HCT116 (cell line): ENCODE data around the gene RYR2. TPM values are rescaled to one million over a fixed set of nuclear protein-coding genes. Genes with fewer than 3 reads are reported as not detected.

ENCODE experiments used
- ATAC-seq: fragments of 200-7000 bp; cut with Tn5 transposase; 2 replicates; pipeline ENCODE4 v1.9.1; 2020; ENCODE audit warnings: mild to moderate bottlenecking, moderate library complexity
- BruUV-seq: library from RNA; stranded (reverse); fragments of 400-500 nt; replicated peaks from 2 replicates; lab custom pipeline; 2021; lab: Mats Ljungman, UMichigan
- CTCF ChIA-PET: fragments of 300-600 bp; sonication (Branson Sonifier 250); formaldehyde crosslinking; loops from one replicate; lab custom pipeline; 2021; ENCODE audit warnings: antibody characterized with exemption; lab: Charles Lee
- POLR2A ChIA-PET: fragments of 300-600, 350-600 bp; sonication (Branson Sonifier 250); formaldehyde crosslinking; loops from one replicate; lab custom pipeline; 2021; ENCODE audit warnings: antibody characterized with exemption; lab: Charles Lee
- RAD21 ChIA-PET, 2 experiments: fragments of 300-600 bp; sonication (Branson Sonifier 250); formaldehyde crosslinking; loops; one replicate each; lab custom pipeline; 2023; ENCODE audit warnings: low total read pairs in 2 of 2; ENCODE audit not compliant: uncharacterized antibody in 2 of 2, unreplicated experiment in 2 of 2, low non-redundant PET in 1 of 2; lab: Charles Lee
- DNase-seq: peaks from one replicate; pipeline ENCODE4 v3.0.0-alpha.2; 2010; ENCODE audit warnings: low read depth, low spot score
- H2AFZ ChIP-seq: fragments of 200-600 bp; shearing (Covaris generic), sonication (generic); 2 replicates; pipeline ENCODE4 v1.6.1; 2017; ENCODE audit warnings: low read depth, mixed run types, mixed read lengths, antibody characterized with exemption, low read length; ENCODE audit not compliant: poor library complexity, severe bottlenecking
- H3K27ac ChIP-seq: 2 replicates; pipeline ENCODE4 v1.5.1; 2012; ENCODE audit warnings: low read depth, low read length
- H3K27me3 ChIP-seq: fragments of 200-600 bp; sonication (generic); 2 replicates; pipeline ENCODE4 v1.6.1; 2016; ENCODE audit warnings: mixed run types, low read length, mixed read lengths; ENCODE audit not compliant: insufficient read depth
- H3K36me3 ChIP-seq, 2 experiments: fragments of 200-500 bp in 1 of 2; fragments of 200-600 bp in 1 of 2; sonication (Bioruptor generic) in 1 of 2; sonication (generic) in 1 of 2; 2 replicates each; pipeline versions ENCODE4 v1.5.1 to v1.6.1; 2014 to 2016; ENCODE audit warnings: low read length in 2 of 2, inconsistent platforms in 1 of 2, mixed read lengths in 1 of 2, mixed run types in 1 of 2; ENCODE audit not compliant: insufficient read depth in 2 of 2, control insufficient read depth in 1 of 2
- H3K4me1 ChIP-seq, 2 experiments: fragments of 200-600 bp in 1 of 2; sonication (generic) in 1 of 2; 2 replicates each; pipeline versions ENCODE4 v1.5.1 to v1.6.1; 2012 to 2017; ENCODE audit warnings: low read length in 2 of 2, inconsistent platforms in 1 of 2, mild to moderate bottlenecking in 1 of 2, mixed read lengths in 1 of 2, mixed run types in 1 of 2, moderate library complexity in 1 of 2; ENCODE audit not compliant: insufficient read depth in 2 of 2, control insufficient read depth in 1 of 2
- H3K4me2 ChIP-seq: fragments of 200-600 bp; sonication (generic); 2 replicates; pipeline ENCODE4 v1.6.1; 2017; ENCODE audit warnings: mixed run types, low read length, mixed read lengths
- H3K4me3 ChIP-seq, 2 experiments: fragments of 200-600 bp in 1 of 2; sonication (generic) in 1 of 2; replicated peaks in 1 of 2; 2 replicates each; pipeline ENCODE4 v1.5.1; 2011 to 2016; ENCODE audit warnings: low read length in 2 of 2, control low read depth in 1 of 2, low read depth in 1 of 2, mild to moderate bottlenecking in 1 of 2, mixed read lengths in 1 of 2, mixed run types in 1 of 2
- H3K79me2 ChIP-seq: fragments of 200-600 bp; sonication (generic); 2 replicates; pipeline ENCODE4 v1.6.1; 2017; ENCODE audit warnings: mild to moderate bottlenecking, mixed run types, low read length, moderate library complexity, mixed read lengths; ENCODE audit not compliant: insufficient read depth
- H3K9ac ChIP-seq: fragments of 200-600 bp; sonication (generic); 2 replicates; pipeline ENCODE4 v1.6.1; 2016; ENCODE audit warnings: low read length, mixed read lengths
- H3K9me2 ChIP-seq: fragments of 200-600 bp; sonication (generic), shearing (Covaris generic); 2 replicates; pipeline ENCODE4 v1.6.1; 2017; ENCODE audit warnings: mixed run types, mild to moderate bottlenecking, moderate library complexity; ENCODE audit not compliant: insufficient read depth
- H3K9me3 ChIP-seq, 2 experiments: fragments of 200-500 bp in 1 of 2; fragments of 200-600 bp in 1 of 2; sonication (Bioruptor generic) in 1 of 2; sonication (generic) in 1 of 2; 2 replicates each; pipeline ENCODE4 v1.6.1; 2014 to 2017; ENCODE audit warnings: low read length in 2 of 2, mixed read lengths in 2 of 2, inconsistent platforms in 1 of 2, low read depth in 1 of 2, mild to moderate bottlenecking in 1 of 2, mixed run types in 1 of 2, moderate library complexity in 1 of 2; ENCODE audit not compliant: control insufficient read depth in 1 of 2, insufficient read depth in 1 of 2
- H4K20me1 ChIP-seq: fragments of 200-600 bp; sonication (generic), shearing (Covaris generic); 2 replicates; pipeline ENCODE4 v1.6.1; 2017; ENCODE audit warnings: mixed run types, mild to moderate bottlenecking, moderate library complexity; ENCODE audit not compliant: insufficient read depth
- CBX3 ChIP-seq: IDR thresholded peaks from 2 replicates; pipeline ENCODE4 v1.6.1; 2012; ENCODE audit warnings: low read depth
- CTCF ChIP-seq, 3 experiments: fragments of 200-600 bp in 1 of 3; sonication (generic) in 1 of 3; IDR thresholded peaks in 2 of 3; conservative IDR thresholded peaks in 1 of 3; 2 replicates each; pipeline ENCODE4 v1.5.1; 2012 to 2017; ENCODE audit warnings: low read depth in 2 of 3, low read length in 2 of 3, antibody characterized with exemption in 1 of 3, borderline replicate concordance in 1 of 3, control low read depth in 1 of 3, mild to moderate bottlenecking in 1 of 3, mixed read lengths in 1 of 3, mixed run types in 1 of 3, moderate library complexity in 1 of 3; ENCODE audit not compliant: insufficient read depth in 1 of 3
- EGR1 ChIP-seq: IDR thresholded peaks from 2 replicates; pipeline ENCODE4 v1.6.1; 2012; ENCODE audit warnings: low read depth
- ELF1 ChIP-seq: IDR thresholded peaks from 2 replicates; pipeline ENCODE4 v1.6.1; 2012; ENCODE audit warnings: low read depth, borderline replicate concordance
- EZH2 ChIP-seq: fragments of 200-600 bp; sonication (generic); IDR thresholded peaks from 2 replicates; pipeline ENCODE4 v1.6.1; 2017; ENCODE audit warnings: antibody characterized with exemption, mixed run types
- EZH2phosphoT487 ChIP-seq: fragments of 200-600 bp; IDR thresholded peaks from 2 replicates; pipeline ENCODE4 v1.6.1; 2018; ENCODE audit warnings: antibody characterized with exemption, borderline replicate concordance
- JUND ChIP-seq: IDR thresholded peaks from 2 replicates; pipeline ENCODE4 v1.6.1; 2012
- MAX ChIP-seq: IDR thresholded peaks from 2 replicates; pipeline ENCODE4 v1.6.1; 2012
- POLR2A ChIP-seq: IDR thresholded peaks from 2 replicates; pipeline ENCODE4 v1.7.0; 2011; ENCODE audit warnings: borderline replicate concordance; ENCODE audit not compliant: insufficient read depth, insufficient read length; ENCODE audit errors: extremely low read depth
- POLR2AphosphoS5 ChIP-seq: IDR thresholded peaks from 2 replicates; pipeline ENCODE4 v1.6.1; 2011; ENCODE audit warnings: mild to moderate bottlenecking, low read depth, low read length, moderate library complexity
- RAD21 ChIP-seq: IDR thresholded peaks from 2 replicates; pipeline ENCODE4 v1.6.1; 2012; ENCODE audit warnings: low read depth, mild to moderate bottlenecking
- SIN3A ChIP-seq: IDR thresholded peaks from 2 replicates; pipeline ENCODE4 v1.6.1; 2012; ENCODE audit warnings: low read depth
- SP1 ChIP-seq: IDR thresholded peaks from 2 replicates; pipeline ENCODE4 v1.6.1; 2012; ENCODE audit warnings: low read depth
- SRF ChIP-seq: IDR thresholded peaks from 2 replicates; pipeline ENCODE4 v1.6.1; 2012; ENCODE audit warnings: low read depth
- TCF7L2 ChIP-seq: IDR thresholded peaks from 2 replicates; pipeline ENCODE4 v1.7.0; 2011; ENCODE audit warnings: borderline replicate concordance, inconsistent platforms; ENCODE audit not compliant: insufficient read depth, insufficient read length; ENCODE audit errors: extremely low read depth
- YY1 ChIP-seq: IDR thresholded peaks from 2 replicates; pipeline ENCODE4 v1.6.1; 2011; ENCODE audit warnings: low read length, low read depth, moderate library complexity, mild to moderate bottlenecking; ENCODE audit not compliant: insufficient replicate concordance; ENCODE audit errors: extremely low read depth
- ZFX ChIP-seq: fragments of 450-650 bp; IDR thresholded peaks from 2 replicates; pipeline ENCODE4 v1.6.1; 2017
- ZNF274 ChIP-seq: fragments of 200-500 bp; sonication (Bioruptor generic); IDR thresholded peaks from 2 replicates; pipeline ENCODE4 v1.6.1; 2014; ENCODE audit warnings: mild to moderate bottlenecking, low read depth, low read length, inconsistent platforms
- intact Hi-C: fragments of 100-400 bp; cut with micrococcal nuclease; formaldehyde crosslinking; loops from 2 replicates; pipeline ENCODE4 v1.10.0; 2022
- total RNA-seq: library from RNA; stranded (reverse); gene quantifications from one replicate; pipeline ENCODE4 v1.2.1, GENCODE V29; 2021; ENCODE audit not compliant: unreplicated experiment
- TF ChIP-seq, protein P1 (sequence below): IDR thresholded peaks from 2 replicates; pipeline ENCODE4 v1.6.1; 2012; ENCODE audit warnings: low read depth
- TF ChIP-seq, protein P2 (sequence below): IDR thresholded peaks from 2 replicates; pipeline ENCODE4 v1.6.1; 2012

The RYR2 gene
- total RNA-seq, 1 experiment from 2014 or later = 0.02 TPM

- RAD21 ChIA-PET = no interaction called here
Observed at GRCh38 chr1:237638555-237638954, 596.6 kb downstream of the RYR2 start.

More at GRCh38 chr1:237638555-237638954, 596.6 kb downstream of the RYR2 start:
- CTCF ChIA-PET = no interaction called here
- H3K27me3 ChIP-seq = no peaks in the 10 kb centered on the region
- TF ChIP-seq EZH2phosphoT487 (no peak), ZFX (no peak), SIN3A (no peak), EGR1 (no peak), SRF (no peak), JUND (no peak), POLR2AphosphoS5 (no peak), MAX (no peak), CTCF (IDR thresholded peaks at IDR 0.05 in 2 of 3, conservative IDR thresholded peaks at IDR 0.05 in 1 of 3; ENCODE audit: borderline replicate concordance in 1 of 3, insufficient read depth in 1 of 3, low read depth in 2 of 3, low read length in 2 of 3) (no peak), ELF1 (no peak), ZNF274 (no peak), YY1 (no peak), RAD21 (no peak), CBX3 (no peak), EZH2 (no peak), SP1 (no peak), POLR2A (no peak), TCF7L2 (no peak)
- TF ChIP-seq, protein P1, sequence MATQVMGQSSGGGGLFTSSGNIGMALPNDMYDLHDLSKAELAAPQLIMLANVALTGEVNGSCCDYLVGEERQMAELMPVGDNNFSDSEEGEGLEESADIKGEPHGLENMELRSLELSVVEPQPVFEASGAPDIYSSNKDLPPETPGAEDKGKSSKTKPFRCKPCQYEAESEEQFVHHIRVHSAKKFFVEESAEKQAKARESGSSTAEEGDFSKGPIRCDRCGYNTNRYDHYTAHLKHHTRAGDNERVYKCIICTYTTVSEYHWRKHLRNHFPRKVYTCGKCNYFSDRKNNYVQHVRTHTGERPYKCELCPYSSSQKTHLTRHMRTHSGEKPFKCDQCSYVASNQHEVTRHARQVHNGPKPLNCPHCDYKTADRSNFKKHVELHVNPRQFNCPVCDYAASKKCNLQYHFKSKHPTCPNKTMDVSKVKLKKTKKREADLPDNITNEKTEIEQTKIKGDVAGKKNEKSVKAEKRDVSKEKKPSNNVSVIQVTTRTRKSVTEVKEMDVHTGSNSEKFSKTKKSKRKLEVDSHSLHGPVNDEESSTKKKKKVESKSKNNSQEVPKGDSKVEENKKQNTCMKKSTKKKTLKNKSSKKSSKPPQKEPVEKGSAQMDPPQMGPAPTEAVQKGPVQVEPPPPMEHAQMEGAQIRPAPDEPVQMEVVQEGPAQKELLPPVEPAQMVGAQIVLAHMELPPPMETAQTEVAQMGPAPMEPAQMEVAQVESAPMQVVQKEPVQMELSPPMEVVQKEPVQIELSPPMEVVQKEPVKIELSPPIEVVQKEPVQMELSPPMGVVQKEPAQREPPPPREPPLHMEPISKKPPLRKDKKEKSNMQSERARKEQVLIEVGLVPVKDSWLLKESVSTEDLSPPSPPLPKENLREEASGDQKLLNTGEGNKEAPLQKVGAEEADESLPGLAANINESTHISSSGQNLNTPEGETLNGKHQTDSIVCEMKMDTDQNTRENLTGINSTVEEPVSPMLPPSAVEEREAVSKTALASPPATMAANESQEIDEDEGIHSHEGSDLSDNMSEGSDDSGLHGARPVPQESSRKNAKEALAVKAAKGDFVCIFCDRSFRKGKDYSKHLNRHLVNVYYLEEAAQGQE = no peak
- TF ChIP-seq, protein P2, sequence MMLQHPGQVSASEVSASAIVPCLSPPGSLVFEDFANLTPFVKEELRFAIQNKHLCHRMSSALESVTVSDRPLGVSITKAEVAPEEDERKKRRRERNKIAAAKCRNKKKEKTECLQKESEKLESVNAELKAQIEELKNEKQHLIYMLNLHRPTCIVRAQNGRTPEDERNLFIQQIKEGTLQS = no peak
- TF ChIP-seq, all 23 proteins: peak for 0
- no peak overlapping the region for H2AFZ ChIP-seq
- no peaks in the 10 kb centered on the region for H3K4me1 ChIP-seq
- no peak for DNase-seq
- no peak overlapping the region for H3K4me2 ChIP-seq
- no peak for ATAC-seq
- H3K79me2 ChIP-seq = no peaks in the 10 kb centered on the region
- H3K4me3 ChIP-seq = no peak overlapping the region
- intact Hi-C loops = no loop called here
- BruUV-seq = no TSS peak
- no peak overlapping the region for H3K9ac ChIP-seq
- H3K36me3 ChIP-seq = no peaks in the 10 kb centered on the region
- no peaks in the 10 kb centered on the region for H3K9me2 ChIP-seq
- peaks cover 0 to 13% of the 10 kb centered on the region in 2 experiments; a peak in 2 of 4 replicates for H3K9me3 ChIP-seq
- H4K20me1 ChIP-seq = no peaks in the 10 kb centered on the region
- no peak overlapping the region for H3K27ac ChIP-seq
- POLR2A ChIA-PET = no interaction called here
